Endothelial cell of umbilical vein (primary cell): ENCODE results near the gene CELSR1. TPM values are rescaled to one million over a fixed set of nuclear protein-coding genes. Genes with fewer than 3 reads are reported as not detected.

ENCODE experiments used
- BruUV-seq: library from RNA; stranded (reverse); fragments of 400-500 nt; replicated peaks from 2 replicates; lab custom pipeline; 2021; lab: Mats Ljungman, UMichigan
- CTCF ChIA-PET: fragments of 300-600, 350-600 bp; sonication (Branson Sonifier 250); formaldehyde crosslinking; loops from one replicate; lab custom pipeline; 2021; ENCODE audit warnings: antibody characterized with exemption, inconsistent platforms; lab: Charles Lee
- POLR2A ChIA-PET: fragments of 300-600, 350-600 bp; sonication (Branson Sonifier 250); formaldehyde crosslinking; loops from one replicate; lab custom pipeline; 2021; ENCODE audit warnings: antibody characterized with exemption, inconsistent platforms; lab: Charles Lee
- DNase-seq: peaks from one replicate; pipeline ENCODE4 v3.0.0-alpha.2; 2011; ENCODE audit warnings: low read depth, low spot score
- FAIRE-seq: peaks from 2 replicates; lab custom pipeline; 2011; peaks lifted over from hg19 to GRCh38; lab: Jason Lieb, UNC
- H2AFZ ChIP-seq: 2 replicates; pipeline ENCODE4 v1.6.0; 2012; ENCODE audit warnings: low read depth, low read length, control low read depth, inconsistent platforms
- H3K27ac ChIP-seq: 2 replicates; pipeline ENCODE4 v1.5.1; 2011; ENCODE audit warnings: low read depth, mild to moderate bottlenecking, control low read depth, low read length, moderate library complexity; ENCODE audit not compliant: insufficient read depth
- H3K27me3 ChIP-seq, 2 experiments: 2 replicates each; pipeline versions ENCODE4 v1.6.0 to v1.6.1; 2011; ENCODE audit warnings: low read length in 2 of 2, mixed read lengths in 1 of 2; ENCODE audit not compliant: control insufficient read depth in 2 of 2, insufficient read depth in 2 of 2
- H3K36me3 ChIP-seq, 2 experiments: 2 replicates in 1 of 2; 3 replicates in 1 of 2; pipeline ENCODE4 v1.5.1; 2011; ENCODE audit warnings: low read length in 2 of 2, mild to moderate bottlenecking in 1 of 2, moderate library complexity in 1 of 2; ENCODE audit not compliant: control insufficient read depth in 2 of 2, insufficient read depth in 2 of 2; ENCODE audit errors: extremely low read depth in 1 of 2
- H3K4me1 ChIP-seq: 3 replicates; pipeline ENCODE4 v1.5.1; 2011; ENCODE audit warnings: mild to moderate bottlenecking, low read length; ENCODE audit not compliant: control insufficient read depth, insufficient read depth; ENCODE audit errors: extremely low read depth
- H3K4me2 ChIP-seq: 2 replicates; pipeline ENCODE4 v1.6.1; 2011; ENCODE audit warnings: low read length, control low read depth, mixed read lengths; ENCODE audit not compliant: insufficient read depth
- H3K4me3 ChIP-seq, 3 experiments: fragments of 200-600 bp in 1 of 3; sonication (generic), shearing (Covaris generic) in 1 of 3; replicated peaks in 1 of 3; 2 replicates each; pipeline ENCODE4 v1.5.1; 2011 to 2016; ENCODE audit warnings: control low read depth in 3 of 3, low read length in 3 of 3, mild to moderate bottlenecking in 2 of 3, inconsistent platforms in 1 of 3, low read depth in 1 of 3, moderate library complexity in 1 of 3; ENCODE audit not compliant: insufficient read depth in 1 of 3
- H3K79me2 ChIP-seq: 2 replicates; pipeline ENCODE4 v1.6.0; 2012; ENCODE audit warnings: low read length, inconsistent platforms; ENCODE audit not compliant: control insufficient read depth, insufficient read depth
- H3K9ac ChIP-seq: replicated peaks from 2 replicates; pipeline ENCODE3; 2011; ENCODE audit warnings: low read length, control low read depth; ENCODE audit not compliant: insufficient read depth; ENCODE audit errors: extremely low read depth
- H3K9me1 ChIP-seq: replicated peaks from 3 replicates; pipeline ENCODE4 v1.6.0; 2011; ENCODE audit warnings: mild to moderate bottlenecking, low read length; ENCODE audit not compliant: control insufficient read depth, insufficient read depth; ENCODE audit errors: extremely low read depth
- H3K9me3 ChIP-seq: replicated peaks from 2 replicates; pipeline ENCODE4 v1.5.1; 2012; ENCODE audit warnings: low read length, inconsistent platforms; ENCODE audit not compliant: control insufficient read depth, insufficient read depth
- H4K20me1 ChIP-seq: replicated peaks from 2 replicates; pipeline ENCODE3; 2011; ENCODE audit warnings: mild to moderate bottlenecking, low read length; ENCODE audit not compliant: control insufficient read depth, insufficient read depth; ENCODE audit errors: extremely low read depth
- CTCF ChIP-seq, 2 donors: IDR thresholded peaks; 1 replicate in 1 of 2; 2 replicates in 1 of 2; pipeline ENCODE4 v1.5.1; 2011; ENCODE audit warnings: low read length in 2 of 2, mild to moderate bottlenecking in 2 of 2, moderate library complexity in 2 of 2, control low read depth in 1 of 2, inconsistent platforms in 1 of 2, low read depth in 1 of 2; ENCODE audit not compliant: insufficient read depth in 1 of 2; ENCODE audit errors: extremely low read depth in 1 of 2
- EZH2 ChIP-seq: IDR thresholded peaks from 2 replicates; pipeline ENCODE4 v1.6.1; 2012; ENCODE audit warnings: borderline replicate concordance, low read depth, mild to moderate bottlenecking, moderate library complexity, low read length, inconsistent platforms; ENCODE audit not compliant: severe bottlenecking
- FOS ChIP-seq: IDR thresholded peaks from 2 replicates; pipeline ENCODE4 v1.6.1; 2011; ENCODE audit warnings: mild to moderate bottlenecking, low read length, moderate library complexity, borderline replicate concordance; ENCODE audit not compliant: insufficient read depth
- GATA2 ChIP-seq: IDR thresholded peaks from 2 replicates; pipeline ENCODE4 v1.7.0; 2011; ENCODE audit warnings: low read depth, mild to moderate bottlenecking, moderate library complexity, mixed read lengths, low read length; ENCODE audit not compliant: insufficient read length, insufficient read depth
- JUN ChIP-seq: IDR thresholded peaks from 2 replicates; pipeline ENCODE4 v1.6.1; 2011; ENCODE audit warnings: borderline replicate concordance, low read depth; ENCODE audit not compliant: insufficient read length, insufficient read depth
- MAX ChIP-seq: IDR thresholded peaks from 2 replicates; pipeline ENCODE4 v1.6.1; 2011; ENCODE audit not compliant: insufficient read depth, insufficient read length
- MYC ChIP-seq: IDR thresholded peaks from one replicate; pipeline ENCODE4 v1.6.1; 2011; ENCODE audit warnings: mild to moderate bottlenecking, low read depth, low read length
- POLR2A ChIP-seq: IDR thresholded peaks from 2 replicates; pipeline ENCODE4 v1.6.1; 2012; ENCODE audit warnings: low read depth, mild to moderate bottlenecking, control low read depth, low read length
- POLR2AphosphoS5 ChIP-seq: IDR thresholded peaks from 2 replicates; pipeline ENCODE4 v1.6.1; 2012; ENCODE audit warnings: low read depth, mild to moderate bottlenecking, control low read depth, low read length, moderate library complexity; ENCODE audit not compliant: insufficient read depth
- dilution Hi-C: fragments of 300-500 bp; cut with MboI; formaldehyde crosslinking; loops from one replicate; pipeline ENCODE4 v1.15.0; 2019; ENCODE audit warnings: low sequenced_read_pairs; ENCODE audit not compliant: extremely low pct_ligation_motif_present
- intact Hi-C: fragments of 100-400 bp; cut with micrococcal nuclease; formaldehyde crosslinking; loops from one replicate; pipeline ENCODE4 v1.10.0; 2022
- polyA plus RNA-seq, 4 experiments: library from polyadenylated mRNA; depleted of rRNA in 3 of 4; stranded (reverse) in 3 of 4; unstranded in 1 of 4; fragments of >200 nt; gene quantifications; 2 replicates each; pipeline versions ENCODE4 v1.2.1 to v1.2.3, GENCODE V29; 2011 to 2012; ENCODE audit warnings: missing spikeins in 1 of 4
- total RNA-seq: library from RNA; stranded (reverse); gene quantifications from 2 replicates; pipeline ENCODE4 v1.2.3, GENCODE V29; 2021

The CELSR1 gene
- total and polyA plus RNA-seq, 2 donors (not counting 3 experiments of a cell fraction or from before 2014, with no cell fraction given) = 3.7 to 5.4 TPM

GRCh38 chr22:46532416-46532815 is 5.0 kb downstream of the CELSR1 start:
- CTCF ChIA-PET = interaction anchor here (0.7 to 1.2 kb wide), 2 partner anchors 9 to 165 kb away, joined by 3 to 5 read pairs; no protein-coding TSS in a partner anchor
- Histone ChIP-seq H3K4me1 (peaks cover 5% of the 10 kb centered on the region), H3K27me3 (peaks cover 5 to 11% of the 10 kb centered on the region in 2 experiments), H3K9ac (no peak overlapping the region), H3K36me3 (no peaks in the 10 kb centered on the region), H3K9me1 (no peaks in the 10 kb centered on the region), H2AFZ (no peak overlapping the region), H3K4me3 (no peak overlapping the region), H4K20me1 (no peaks in the 10 kb centered on the region), H3K79me2 (no peaks in the 10 kb centered on the region), H3K9me3 (no peaks in the 10 kb centered on the region), H3K27ac (no peak overlapping the region), H3K4me2 (no peak overlapping the region)
- intact Hi-C loops (loop anchor here (2.0 kb wide), 1 partner anchor 16 kb away; no protein-coding TSS in a partner anchor), dilution Hi-C loops (no loop called here)
- POLR2A ChIA-PET = no interaction called here
- no peak for FAIRE-seq
- no peak for DNase-seq
- no TSS peak for BruUV-seq
- TF ChIP-seq EZH2 (no peak), FOS (no peak), MYC (no peak), JUN (no peak), MAX (no peak), POLR2A (no peak), POLR2AphosphoS5 (no peak), CTCF (IDR thresholded peaks at IDR 0.05; ENCODE audit: extremely low read depth in 1 of 2, insufficient read depth in 1 of 2, low read depth in 1 of 2, low read length in 2 of 2) (no peak), GATA2 (no peak)
